Measurements from ENCODE around the gene DNAH14. TPM values are rescaled to one million over a fixed set of nuclear protein-coding genes. Genes with fewer than 3 reads are reported as not detected.

The DNAH14 gene
- total and polyA plus RNA-seq, 2 of the 13 experiments (the other 11 are each of a cell fraction or from before 2014, with no cell fraction given): 4.5 to 27.5 TPM

DNA sequence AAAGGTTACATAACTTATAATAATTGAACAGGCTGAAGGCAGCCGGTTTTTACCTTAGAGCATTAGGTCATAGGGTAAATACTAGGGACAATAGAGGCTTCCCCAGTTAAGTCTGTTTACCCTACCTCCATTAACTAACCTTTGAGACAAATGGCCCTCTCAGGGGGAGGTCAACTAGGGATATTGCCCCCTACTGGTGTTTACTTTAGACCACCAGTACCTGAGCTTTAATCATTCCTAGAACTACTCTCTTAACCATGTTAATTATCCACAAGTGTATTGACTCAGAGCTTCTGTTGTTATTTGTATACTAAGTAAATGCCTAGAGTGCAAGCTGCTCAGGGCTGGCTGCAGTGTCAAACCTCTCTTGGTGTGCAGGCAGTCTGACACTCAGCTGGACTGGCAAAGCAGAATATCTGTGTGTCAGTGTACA is 52.5 kb downstream of the DNAH14 start (continued):
- TF ChIP-seq ZNF503 (CRISPR knock-in tag; IDR thresholded peaks at IDR 0.05): 0 out of 2 replicates have a peak, but pooled peaks have one; percentile 73
- TF ChIP-seq PPARG (CRISPR knock-in tag; conservative IDR thresholded peaks at IDR 0.05): peak; percentile 92
- TF ChIP-seq SKI (IDR thresholded peaks at IDR 0.05; ENCODE audit: partially characterized antibody): peak; percentile 95
- peak; percentile 91 for TF ChIP-seq ISL2 (CRISPR knock-in tag; IDR thresholded peaks at IDR 0.05)
- TF ChIP-seq HDAC1 (CRISPR knock-in tag; IDR thresholded peaks at IDR 0.05): peak; percentile 40; the same call in 1 of the 2 replicates
- peak; percentile 67 for TF ChIP-seq PHF21A (CRISPR knock-in tag; IDR thresholded peaks at IDR 0.05)
- TF ChIP-seq MIXL1 (CRISPR knock-in tag; IDR thresholded peaks at IDR 0.05): peak; percentile 90
- peak; percentile 95 for TF ChIP-seq ATF2 (CRISPR knock-in tag; IDR thresholded peaks at IDR 0.05)
- 0 out of 2 replicates have a peak, but pooled peaks have one; percentile 37 for TF ChIP-seq SNAPC2 (CRISPR knock-in tag; IDR thresholded peaks at IDR 0.05)
- TF ChIP-seq FOXA1 (IDR thresholded peaks at IDR 0.05): peak; percentile 89
- TF ChIP-seq FOXA1 (CRISPR knock-in tag; IDR thresholded peaks at IDR 0.05): peak; percentile 82
- TF ChIP-seq, protein P1, sequence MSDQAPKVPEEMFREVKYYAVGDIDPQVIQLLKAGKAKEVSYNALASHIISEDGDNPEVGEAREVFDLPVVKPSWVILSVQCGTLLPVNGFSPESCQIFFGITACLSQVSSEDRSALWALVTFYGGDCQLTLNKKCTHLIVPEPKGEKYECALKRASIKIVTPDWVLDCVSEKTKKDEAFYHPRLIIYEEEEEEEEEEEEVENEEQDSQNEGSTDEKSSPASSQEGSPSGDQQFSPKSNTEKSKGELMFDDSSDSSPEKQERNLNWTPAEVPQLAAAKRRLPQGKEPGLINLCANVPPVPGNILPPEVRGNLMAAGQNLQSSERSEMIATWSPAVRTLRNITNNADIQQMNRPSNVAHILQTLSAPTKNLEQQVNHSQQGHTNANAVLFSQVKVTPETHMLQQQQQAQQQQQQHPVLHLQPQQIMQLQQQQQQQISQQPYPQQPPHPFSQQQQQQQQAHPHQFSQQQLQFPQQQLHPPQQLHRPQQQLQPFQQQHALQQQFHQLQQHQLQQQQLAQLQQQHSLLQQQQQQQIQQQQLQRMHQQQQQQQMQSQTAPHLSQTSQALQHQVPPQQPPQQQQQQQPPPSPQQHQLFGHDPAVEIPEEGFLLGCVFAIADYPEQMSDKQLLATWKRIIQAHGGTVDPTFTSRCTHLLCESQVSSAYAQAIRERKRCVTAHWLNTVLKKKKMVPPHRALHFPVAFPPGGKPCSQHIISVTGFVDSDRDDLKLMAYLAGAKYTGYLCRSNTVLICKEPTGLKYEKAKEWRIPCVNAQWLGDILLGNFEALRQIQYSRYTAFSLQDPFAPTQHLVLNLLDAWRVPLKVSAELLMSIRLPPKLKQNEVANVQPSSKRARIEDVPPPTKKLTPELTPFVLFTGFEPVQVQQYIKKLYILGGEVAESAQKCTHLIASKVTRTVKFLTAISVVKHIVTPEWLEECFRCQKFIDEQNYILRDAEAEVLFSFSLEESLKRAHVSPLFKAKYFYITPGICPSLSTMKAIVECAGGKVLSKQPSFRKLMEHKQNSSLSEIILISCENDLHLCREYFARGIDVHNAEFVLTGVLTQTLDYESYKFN (CRISPR knock-in tag; conservative IDR thresholded peaks at IDR 0.05): peak; percentile 86
- TF ChIP-seq ZNF280D (CRISPR knock-in tag; IDR thresholded peaks at IDR 0.05): 0 out of 2 replicates have a peak, but pooled peaks have one; percentile 36
- peak; percentile 31 for TF ChIP-seq ASH2L (IDR thresholded peaks at IDR 0.05; ENCODE audit: insufficient read length, low read depth, low read length)
- peak; percentile 69; the same call in 1 of the 2 replicates for TF ChIP-seq IKZF5 (CRISPR knock-in tag; IDR thresholded peaks at IDR 0.05)
- peak; percentile 79; the same call in 1 of the 2 replicates for TF ChIP-seq ZBTB7A (CRISPR knock-in tag; IDR thresholded peaks at IDR 0.05)
- peak; percentile 93 for TF ChIP-seq ZNF205 (CRISPR knock-in tag; IDR thresholded peaks at IDR 0.05)
- TF ChIP-seq, protein P2, sequence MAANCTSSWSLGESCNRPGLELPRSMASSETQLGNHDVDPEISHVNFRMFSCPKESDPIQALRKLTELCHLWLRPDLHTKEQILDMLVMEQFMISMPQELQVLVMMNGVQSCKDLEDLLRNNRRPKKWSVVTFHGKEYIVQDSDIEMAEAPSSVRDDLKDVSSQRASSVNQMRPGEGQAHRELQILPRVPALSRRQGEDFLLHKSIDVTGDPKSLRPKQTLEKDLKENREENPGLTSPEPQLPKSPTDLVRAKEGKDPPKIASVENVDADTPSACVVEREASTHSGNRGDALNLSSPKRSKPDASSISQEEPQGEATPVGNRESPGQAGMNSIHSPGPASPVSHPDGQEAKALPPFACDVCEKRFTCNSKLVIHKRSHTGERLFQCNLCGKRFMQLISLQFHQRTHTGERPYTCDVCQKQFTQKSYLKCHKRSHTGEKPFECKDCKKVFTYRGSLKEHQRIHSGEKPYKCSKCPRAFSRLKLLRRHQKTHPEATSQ (CRISPR knock-in tag; IDR thresholded peaks at IDR 0.05; ENCODE audit: borderline replicate concordance): peak; percentile 73; the same call in 1 of the 2 replicates
